ENCODE measurements around the gene LYL1. TPM values are rescaled to one million over a fixed set of nuclear protein-coding genes. Genes with fewer than 3 reads are reported as not detected.

Gene LYL1
- polyA plus RNA-seq, 1 donor from 2014 or later, result not detected

DNA sequence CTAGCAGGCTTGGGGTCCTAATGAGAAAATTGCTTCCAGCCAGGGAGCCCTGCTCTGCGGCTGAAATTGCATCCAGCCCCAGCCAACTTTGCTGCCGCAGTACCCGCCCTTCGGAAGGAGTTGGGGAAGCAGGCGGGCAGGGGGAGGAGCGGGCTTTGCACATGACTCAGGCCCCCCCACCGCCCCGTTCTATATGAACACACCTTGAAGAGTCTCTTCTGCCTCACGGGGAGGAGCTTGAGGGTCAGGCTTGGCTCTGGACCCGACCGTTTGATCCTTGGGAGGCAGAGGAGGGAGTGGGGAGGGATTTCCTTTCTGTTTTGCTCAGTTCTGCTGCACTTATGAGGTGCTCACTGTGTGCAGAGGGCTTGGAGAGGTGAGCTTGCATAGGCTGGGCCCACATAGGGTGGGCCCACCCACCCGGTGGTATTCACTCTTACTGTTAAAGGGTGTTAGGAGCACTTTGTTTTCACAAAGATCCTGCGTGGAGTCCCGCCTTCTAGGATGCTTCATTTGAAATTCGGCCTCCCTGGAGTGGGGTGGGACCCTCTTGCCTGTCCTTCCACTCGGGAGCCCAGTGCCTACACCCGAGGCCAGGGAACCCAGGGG lies 46.5 kb downstream of the LYL1 start:
- H3K9ac ChIP-seq (ENCODE audit: low read length), result no peak overlapping the region
- H3K79me2 ChIP-seq (replicated peaks; ENCODE audit: insufficient read depth, low read length), result no peaks in the 10 kb centered on the region
- no peak overlapping the region for H3K27ac ChIP-seq (ENCODE audit: low read length)
- peaks cover 87% of the 10 kb centered on the region for H3K27me3 ChIP-seq (ENCODE audit: insufficient read depth, low read depth, low read length)
- H3K9me2 ChIP-seq (ENCODE audit: insufficient read depth, low read length), result no peaks in the 10 kb centered on the region
- no peaks in the 10 kb centered on the region for H4K20me1 ChIP-seq (ENCODE audit: insufficient read depth)
- H3K36me3 ChIP-seq (ENCODE audit: insufficient read depth, low read length), result no peaks in the 10 kb centered on the region
- no peak overlapping the region for H2AFZ ChIP-seq (ENCODE audit: low read depth, low read length)
- H3F3A ChIP-seq (ENCODE audit: insufficient read depth, low read length, poor library complexity, severe bottlenecking), result no peaks in the 10 kb centered on the region
- no peak overlapping the region for H3K4me2 ChIP-seq (ENCODE audit: low read length)
- TF ChIP-seq TAF1 (IDR thresholded peaks at IDR 0.05; ENCODE audit: low read depth), result no peak
- no peak for TF ChIP-seq SMC3 (conservative IDR thresholded peaks at IDR 0.05; ENCODE audit: poor library complexity)
- no peak for TF ChIP-seq RAD21 (conservative IDR thresholded peaks at IDR 0.05)
- no peak for TF ChIP-seq POLR2AphosphoS5 (IDR thresholded peaks at IDR 0.05)
- no peak for TF ChIP-seq MXI1 (conservative IDR thresholded peaks at IDR 0.05; ENCODE audit: poor library complexity, severe bottlenecking)
- TF ChIP-seq, protein P1, sequence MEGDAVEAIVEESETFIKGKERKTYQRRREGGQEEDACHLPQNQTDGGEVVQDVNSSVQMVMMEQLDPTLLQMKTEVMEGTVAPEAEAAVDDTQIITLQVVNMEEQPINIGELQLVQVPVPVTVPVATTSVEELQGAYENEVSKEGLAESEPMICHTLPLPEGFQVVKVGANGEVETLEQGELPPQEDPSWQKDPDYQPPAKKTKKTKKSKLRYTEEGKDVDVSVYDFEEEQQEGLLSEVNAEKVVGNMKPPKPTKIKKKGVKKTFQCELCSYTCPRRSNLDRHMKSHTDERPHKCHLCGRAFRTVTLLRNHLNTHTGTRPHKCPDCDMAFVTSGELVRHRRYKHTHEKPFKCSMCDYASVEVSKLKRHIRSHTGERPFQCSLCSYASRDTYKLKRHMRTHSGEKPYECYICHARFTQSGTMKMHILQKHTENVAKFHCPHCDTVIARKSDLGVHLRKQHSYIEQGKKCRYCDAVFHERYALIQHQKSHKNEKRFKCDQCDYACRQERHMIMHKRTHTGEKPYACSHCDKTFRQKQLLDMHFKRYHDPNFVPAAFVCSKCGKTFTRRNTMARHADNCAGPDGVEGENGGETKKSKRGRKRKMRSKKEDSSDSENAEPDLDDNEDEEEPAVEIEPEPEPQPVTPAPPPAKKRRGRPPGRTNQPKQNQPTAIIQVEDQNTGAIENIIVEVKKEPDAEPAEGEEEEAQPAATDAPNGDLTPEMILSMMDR (IDR thresholded peaks at IDR 0.05; ENCODE audit: poor library complexity, severe bottlenecking), result no peak
- TF ChIP-seq EZH2 (IDR thresholded peaks at IDR 0.05; ENCODE audit: borderline replicate concordance, insufficient read depth, low read length, poor library complexity, severe bottlenecking), result no peak
- TF ChIP-seq EP300 (conservative IDR thresholded peaks at IDR 0.05; ENCODE audit: poor library complexity, severe bottlenecking), result no peak
- TF ChIP-seq, protein P2, sequence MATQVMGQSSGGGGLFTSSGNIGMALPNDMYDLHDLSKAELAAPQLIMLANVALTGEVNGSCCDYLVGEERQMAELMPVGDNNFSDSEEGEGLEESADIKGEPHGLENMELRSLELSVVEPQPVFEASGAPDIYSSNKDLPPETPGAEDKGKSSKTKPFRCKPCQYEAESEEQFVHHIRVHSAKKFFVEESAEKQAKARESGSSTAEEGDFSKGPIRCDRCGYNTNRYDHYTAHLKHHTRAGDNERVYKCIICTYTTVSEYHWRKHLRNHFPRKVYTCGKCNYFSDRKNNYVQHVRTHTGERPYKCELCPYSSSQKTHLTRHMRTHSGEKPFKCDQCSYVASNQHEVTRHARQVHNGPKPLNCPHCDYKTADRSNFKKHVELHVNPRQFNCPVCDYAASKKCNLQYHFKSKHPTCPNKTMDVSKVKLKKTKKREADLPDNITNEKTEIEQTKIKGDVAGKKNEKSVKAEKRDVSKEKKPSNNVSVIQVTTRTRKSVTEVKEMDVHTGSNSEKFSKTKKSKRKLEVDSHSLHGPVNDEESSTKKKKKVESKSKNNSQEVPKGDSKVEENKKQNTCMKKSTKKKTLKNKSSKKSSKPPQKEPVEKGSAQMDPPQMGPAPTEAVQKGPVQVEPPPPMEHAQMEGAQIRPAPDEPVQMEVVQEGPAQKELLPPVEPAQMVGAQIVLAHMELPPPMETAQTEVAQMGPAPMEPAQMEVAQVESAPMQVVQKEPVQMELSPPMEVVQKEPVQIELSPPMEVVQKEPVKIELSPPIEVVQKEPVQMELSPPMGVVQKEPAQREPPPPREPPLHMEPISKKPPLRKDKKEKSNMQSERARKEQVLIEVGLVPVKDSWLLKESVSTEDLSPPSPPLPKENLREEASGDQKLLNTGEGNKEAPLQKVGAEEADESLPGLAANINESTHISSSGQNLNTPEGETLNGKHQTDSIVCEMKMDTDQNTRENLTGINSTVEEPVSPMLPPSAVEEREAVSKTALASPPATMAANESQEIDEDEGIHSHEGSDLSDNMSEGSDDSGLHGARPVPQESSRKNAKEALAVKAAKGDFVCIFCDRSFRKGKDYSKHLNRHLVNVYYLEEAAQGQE (IDR thresholded peaks at IDR 0.05; ENCODE audit: borderline replicate concordance), result no peak
- H3K4me3 ChIP-seq (ENCODE audit: low read length), result no peak overlapping the region
- H3K9me3 ChIP-seq (ENCODE audit: low read length), result no peaks in the 10 kb centered on the region

DNA sequence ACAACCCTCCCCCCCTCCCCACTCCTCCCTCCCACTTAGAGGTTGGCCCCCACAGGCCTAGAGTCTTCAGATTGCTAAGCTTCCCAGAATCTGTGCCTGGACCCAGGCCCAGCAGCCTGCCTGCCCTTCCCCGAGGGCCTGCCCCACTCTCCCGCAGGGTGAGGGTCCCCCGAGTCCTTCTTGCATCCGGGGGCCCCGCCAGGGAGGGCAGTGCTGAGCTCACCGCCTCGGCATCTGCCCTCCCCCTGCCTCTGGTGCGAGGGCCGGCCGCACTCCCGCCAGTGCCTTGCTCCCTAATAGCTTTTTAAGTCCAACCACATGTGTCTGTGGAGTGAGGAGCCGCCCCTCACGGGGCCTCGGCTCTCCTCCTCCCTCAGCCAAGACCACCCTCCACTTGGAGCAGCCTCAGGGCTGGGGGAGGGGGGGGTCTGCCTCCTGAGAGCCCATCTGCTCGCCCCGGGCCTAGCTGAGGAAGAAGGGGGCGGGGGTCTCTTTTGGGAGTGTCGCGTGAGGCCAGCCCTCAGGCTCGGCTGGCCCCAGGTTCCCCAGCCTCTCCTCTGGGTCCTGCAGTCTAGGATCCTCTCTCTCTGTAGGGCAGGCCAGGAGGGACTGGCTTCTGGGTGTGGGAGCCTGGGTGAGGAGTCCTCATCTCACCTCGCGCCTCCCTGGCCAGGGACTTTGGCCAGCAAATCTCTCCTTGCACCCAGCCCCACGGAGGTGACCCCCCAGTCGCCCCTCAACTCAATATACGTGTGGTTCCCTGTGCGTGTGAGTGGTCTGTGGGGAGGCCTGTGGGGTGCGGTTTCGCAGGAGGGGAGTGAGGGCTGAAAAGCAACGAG lies 47.2 kb downstream of the LYL1 start:
- Histone ChIP-seq H3K9ac (ENCODE audit: low read length) (no peak overlapping the region), H3K27ac (ENCODE audit: low read length) (no peak overlapping the region), H2AFZ (ENCODE audit: low read depth, low read length) (no peak overlapping the region), H3K4me2 (ENCODE audit: low read length) (no peak overlapping the region), H4K20me1 (ENCODE audit: insufficient read depth) (no peaks in the 10 kb centered on the region), H3K4me3 (ENCODE audit: low read length) (no peak overlapping the region), H3K27me3 (ENCODE audit: insufficient read depth, low read depth, low read length) (peaks cover 87% of the 10 kb centered on the region), H3K36me3 (ENCODE audit: insufficient read depth, low read length) (no peaks in the 10 kb centered on the region), H3K9me3 (ENCODE audit: low read length) (no peaks in the 10 kb centered on the region), H3K79me2 (replicated peaks; ENCODE audit: insufficient read depth, low read length) (no peaks in the 10 kb centered on the region), H3F3A (ENCODE audit: insufficient read depth, low read length, poor library complexity, severe bottlenecking) (no peaks in the 10 kb centered on the region), H3K9me2 (ENCODE audit: insufficient read depth, low read length) (no peaks in the 10 kb centered on the region)
- TF ChIP-seq MXI1 (conservative IDR thresholded peaks at IDR 0.05; ENCODE audit: poor library complexity, severe bottlenecking), result no peak
- no peak for TF ChIP-seq RAD21 (conservative IDR thresholded peaks at IDR 0.05)
- TF ChIP-seq EZH2 (IDR thresholded peaks at IDR 0.05; ENCODE audit: borderline replicate concordance, insufficient read depth, low read length, poor library complexity, severe bottlenecking), result no peak
